GM08714 (cell line): Measurements from ENCODE around the gene TRDMT1.
"Not testable (repeated sequence)": the region's sequence is repeated elsewhere in the genome, so short reads cannot be mapped to it uniquely, and the experiment has no call there.

Source experiments
- H3K4me3 ChIP-seq: fragments of 200-500 bp; sonication (Bioruptor generic); 2 replicates; pipeline ENCODE4 v1.5.1; 2014; ENCODE audit warnings: mild to moderate bottlenecking, low read length, inconsistent platforms
- ZNF274 ChIP-seq: IDR thresholded peaks from 2 replicates; pipeline ENCODE4 v1.6.1; 2012; ENCODE audit warnings: mild to moderate bottlenecking, low read depth, low read length

Gene TRDMT1

GRCh38 chr10:17129741-17130140 lies 71.7 kb downstream of the TRDMT1 start, which contains the start of gene CUBN:
Gene CUBN, minus strand, starts transcription at chr10:17129811. Its CDS starts 46 bp downstream, at chr10:17129765.
- no peak for TF ChIP-seq ZNF274

GRCh38 chr10:17128261-17128660 lies 73.2 kb downstream of the TRDMT1 start:
- no peak overlapping the region for H3K4me3 ChIP-seq
- no peak for TF ChIP-seq ZNF274

More at GRCh38 chr10:17129741-17130140, 71.7 kb downstream of the TRDMT1 start, which contains the start of gene CUBN:
- no peak within 1 kb of the TSS for H3K4me3 ChIP-seq

GRCh38 chr10:17126327-17126726 lies 75.1 kb downstream of the TRDMT1 start:
- no peak for TF ChIP-seq ZNF274
- H3K4me3 ChIP-seq, result no peak overlapping the region

- no peak overlapping the region for H3K4me3 ChIP-seq
- no peak for TF ChIP-seq ZNF274
These were observed 76.1 kb downstream of the TRDMT1 start for GRCh38 chr10:17125206-17125893.

GRCh38 chr10:17123961-17124360 lies 77.5 kb downstream of the TRDMT1 start:
- H3K4me3 ChIP-seq, result no peak overlapping the region
- TF ChIP-seq ZNF274, result no peak

GRCh38 chr10:17122726-17123661 lies 78.5 kb downstream of the TRDMT1 start:
- no peak for TF ChIP-seq ZNF274
- H3K4me3 ChIP-seq, result no peak overlapping the region

- H3K4me3 ChIP-seq, result no peak overlapping the region
- no peak for TF ChIP-seq ZNF274
These were observed 79.4 kb downstream of the TRDMT1 start for GRCh38 chr10:17122052-17122451.

GRCh38 chr10:17120694-17121093 lies 80.8 kb downstream of the TRDMT1 start:
- TF ChIP-seq ZNF274, result no peak
- H3K4me3 ChIP-seq, result no peak overlapping the region

GRCh38 chr10:17119845-17120244 lies 81.6 kb downstream of the TRDMT1 start:
- no peak overlapping the region for H3K4me3 ChIP-seq
- TF ChIP-seq ZNF274, result no peak

GRCh38 chr10:17116193-17116592 lies 85.3 kb downstream of the TRDMT1 start:
- H3K4me3 ChIP-seq, result no peak overlapping the region
- TF ChIP-seq ZNF274, result no peak

GRCh38 chr10:17115683-17116082 lies 85.8 kb downstream of the TRDMT1 start:
- H3K4me3 ChIP-seq, result no peak overlapping the region
- TF ChIP-seq ZNF274, result no peak

GRCh38 chr10:17114878-17115444 lies 86.5 kb downstream of the TRDMT1 start:
- H3K4me3 ChIP-seq, result not testable (repeated sequence)

- TF ChIP-seq ZNF274, result no peak
- H3K4me3 ChIP-seq, result no peak overlapping the region
These were observed 87.5 kb downstream of the TRDMT1 start for GRCh38 chr10:17113889-17114540.

GRCh38 chr10:17113346-17113745 lies 88.1 kb downstream of the TRDMT1 start:
- no peak overlapping the region for H3K4me3 ChIP-seq
- no peak for TF ChIP-seq ZNF274
